Measurements from ENCODE around the gene FCGR2B.

DNA sequence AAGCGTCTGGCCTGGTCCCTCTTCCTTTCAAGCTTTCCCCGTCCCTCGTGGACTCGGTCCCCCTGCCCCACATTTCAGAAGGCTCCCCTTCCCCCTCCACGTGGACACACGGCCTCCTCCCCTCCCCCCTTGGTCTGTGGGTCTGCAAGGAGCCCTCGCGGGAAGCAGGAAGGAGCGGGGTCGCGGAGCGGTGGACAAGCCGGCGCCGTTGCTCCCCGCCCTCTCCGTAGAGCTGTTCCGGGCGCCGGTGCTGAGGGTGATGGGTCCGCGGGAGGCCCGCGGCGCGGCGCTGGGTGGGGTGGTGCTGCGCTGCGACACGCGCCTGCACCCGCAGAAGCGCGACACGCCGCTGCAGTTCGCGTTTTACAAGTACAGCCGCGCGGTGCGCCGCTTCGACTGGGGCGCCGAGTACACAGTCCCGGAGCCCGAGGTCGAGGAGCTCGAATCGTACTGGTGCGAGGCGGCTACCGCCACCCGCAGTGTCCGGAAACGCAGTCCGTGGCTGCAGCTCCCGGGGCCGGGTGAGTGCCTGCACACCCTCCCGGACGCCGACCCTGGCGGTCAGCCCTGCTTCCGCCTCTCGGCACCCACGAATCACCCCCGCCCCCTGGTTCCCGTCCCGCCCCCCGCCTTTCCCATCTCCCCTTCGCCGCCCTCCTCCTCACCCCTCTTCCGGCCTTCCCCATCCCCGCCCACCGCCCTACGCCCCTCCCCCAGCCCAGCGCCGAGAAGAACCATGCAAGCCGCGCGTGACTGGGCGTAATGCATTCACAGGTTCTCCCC is 63.7 kb downstream of the FCGR2B start:
- TF ChIP-seq, protein P1, sequence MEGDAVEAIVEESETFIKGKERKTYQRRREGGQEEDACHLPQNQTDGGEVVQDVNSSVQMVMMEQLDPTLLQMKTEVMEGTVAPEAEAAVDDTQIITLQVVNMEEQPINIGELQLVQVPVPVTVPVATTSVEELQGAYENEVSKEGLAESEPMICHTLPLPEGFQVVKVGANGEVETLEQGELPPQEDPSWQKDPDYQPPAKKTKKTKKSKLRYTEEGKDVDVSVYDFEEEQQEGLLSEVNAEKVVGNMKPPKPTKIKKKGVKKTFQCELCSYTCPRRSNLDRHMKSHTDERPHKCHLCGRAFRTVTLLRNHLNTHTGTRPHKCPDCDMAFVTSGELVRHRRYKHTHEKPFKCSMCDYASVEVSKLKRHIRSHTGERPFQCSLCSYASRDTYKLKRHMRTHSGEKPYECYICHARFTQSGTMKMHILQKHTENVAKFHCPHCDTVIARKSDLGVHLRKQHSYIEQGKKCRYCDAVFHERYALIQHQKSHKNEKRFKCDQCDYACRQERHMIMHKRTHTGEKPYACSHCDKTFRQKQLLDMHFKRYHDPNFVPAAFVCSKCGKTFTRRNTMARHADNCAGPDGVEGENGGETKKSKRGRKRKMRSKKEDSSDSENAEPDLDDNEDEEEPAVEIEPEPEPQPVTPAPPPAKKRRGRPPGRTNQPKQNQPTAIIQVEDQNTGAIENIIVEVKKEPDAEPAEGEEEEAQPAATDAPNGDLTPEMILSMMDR (conservative IDR thresholded peaks at IDR 0.05; ENCODE audit: low read depth in 2 of 2), result no peak
- TF ChIP-seq, protein P2, sequence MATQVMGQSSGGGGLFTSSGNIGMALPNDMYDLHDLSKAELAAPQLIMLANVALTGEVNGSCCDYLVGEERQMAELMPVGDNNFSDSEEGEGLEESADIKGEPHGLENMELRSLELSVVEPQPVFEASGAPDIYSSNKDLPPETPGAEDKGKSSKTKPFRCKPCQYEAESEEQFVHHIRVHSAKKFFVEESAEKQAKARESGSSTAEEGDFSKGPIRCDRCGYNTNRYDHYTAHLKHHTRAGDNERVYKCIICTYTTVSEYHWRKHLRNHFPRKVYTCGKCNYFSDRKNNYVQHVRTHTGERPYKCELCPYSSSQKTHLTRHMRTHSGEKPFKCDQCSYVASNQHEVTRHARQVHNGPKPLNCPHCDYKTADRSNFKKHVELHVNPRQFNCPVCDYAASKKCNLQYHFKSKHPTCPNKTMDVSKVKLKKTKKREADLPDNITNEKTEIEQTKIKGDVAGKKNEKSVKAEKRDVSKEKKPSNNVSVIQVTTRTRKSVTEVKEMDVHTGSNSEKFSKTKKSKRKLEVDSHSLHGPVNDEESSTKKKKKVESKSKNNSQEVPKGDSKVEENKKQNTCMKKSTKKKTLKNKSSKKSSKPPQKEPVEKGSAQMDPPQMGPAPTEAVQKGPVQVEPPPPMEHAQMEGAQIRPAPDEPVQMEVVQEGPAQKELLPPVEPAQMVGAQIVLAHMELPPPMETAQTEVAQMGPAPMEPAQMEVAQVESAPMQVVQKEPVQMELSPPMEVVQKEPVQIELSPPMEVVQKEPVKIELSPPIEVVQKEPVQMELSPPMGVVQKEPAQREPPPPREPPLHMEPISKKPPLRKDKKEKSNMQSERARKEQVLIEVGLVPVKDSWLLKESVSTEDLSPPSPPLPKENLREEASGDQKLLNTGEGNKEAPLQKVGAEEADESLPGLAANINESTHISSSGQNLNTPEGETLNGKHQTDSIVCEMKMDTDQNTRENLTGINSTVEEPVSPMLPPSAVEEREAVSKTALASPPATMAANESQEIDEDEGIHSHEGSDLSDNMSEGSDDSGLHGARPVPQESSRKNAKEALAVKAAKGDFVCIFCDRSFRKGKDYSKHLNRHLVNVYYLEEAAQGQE (IDR thresholded peaks at IDR 0.05; ENCODE audit: unreplicated experiment), result no peak
- no peak for TF ChIP-seq CREB1 (CRISPR knock-in tag; IDR thresholded peaks at IDR 0.05; ENCODE audit: low read depth)
- TF ChIP-seq POLR2AphosphoS5 (IDR thresholded peaks at IDR 0.05; ENCODE audit: low read depth), result peak; percentile 87
- peak; percentile 35 for TF ChIP-seq EZH2 (IDR thresholded peaks at IDR 0.05; ENCODE audit: low read depth, unreplicated experiment)
